ENCODE measurements around the gene DNAAF9.

GRCh38 chr20:3431109-3431508, 23.6 kb upstream of the DNAAF9 start:
- TF ChIP-seq CTCF (IDR thresholded peaks at IDR 0.05) (no peak), POLR2A (IDR thresholded peaks at IDR 0.05) (no peak), EP300 (IDR thresholded peaks at IDR 0.05) (no peak)
